Measurements from ENCODE around the gene TMBIM1.

Gene TMBIM1

DNA sequence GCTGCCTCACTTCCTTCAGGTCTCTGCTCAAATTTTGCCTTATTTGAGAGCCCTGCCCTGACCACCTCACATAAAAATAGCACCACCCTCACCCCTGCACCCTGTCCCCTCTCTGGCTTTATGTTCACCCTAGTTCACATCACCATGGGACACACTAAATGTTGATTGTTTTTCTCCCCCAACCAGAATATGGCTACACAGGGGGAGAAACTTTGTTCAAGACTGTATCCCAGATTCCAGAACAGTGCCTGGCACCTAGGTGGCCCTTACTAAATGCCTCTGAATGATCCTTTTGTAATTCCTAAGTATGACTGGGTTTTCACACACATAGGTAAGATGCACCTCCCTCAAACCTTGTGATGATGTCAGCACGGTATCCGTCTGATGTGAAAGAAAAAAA, 36.0 kb upstream of the TMBIM1 start:
- H3K4me1 ChIP-seq (ENCODE audit: control insufficient read depth, insufficient read depth, low read length), result peaks cover 29% of the 10 kb centered on the region
- WGBS, 2 experiments, result 95 to 100% methylated on average over 2 of the region's 2 CpGs
- no peaks in the 10 kb centered on the region for H3K9me3 ChIP-seq (ENCODE audit: control insufficient read depth, low read length)
- H3K4me3 ChIP-seq (ENCODE audit: insufficient read depth, low read depth, low read length), result no peak overlapping the region
- H3K27ac ChIP-seq (ENCODE audit: insufficient read depth, low read depth, low read length, poor library complexity, severe bottlenecking), result no peak overlapping the region
- no peaks in the 10 kb centered on the region for H3K27me3 ChIP-seq (ENCODE audit: control insufficient read depth, insufficient read depth, low read length, poor library complexity, severe bottlenecking)
- no peaks in the 10 kb centered on the region for H3K36me3 ChIP-seq (ENCODE audit: control insufficient read depth, insufficient read depth, low read length)

DNA sequence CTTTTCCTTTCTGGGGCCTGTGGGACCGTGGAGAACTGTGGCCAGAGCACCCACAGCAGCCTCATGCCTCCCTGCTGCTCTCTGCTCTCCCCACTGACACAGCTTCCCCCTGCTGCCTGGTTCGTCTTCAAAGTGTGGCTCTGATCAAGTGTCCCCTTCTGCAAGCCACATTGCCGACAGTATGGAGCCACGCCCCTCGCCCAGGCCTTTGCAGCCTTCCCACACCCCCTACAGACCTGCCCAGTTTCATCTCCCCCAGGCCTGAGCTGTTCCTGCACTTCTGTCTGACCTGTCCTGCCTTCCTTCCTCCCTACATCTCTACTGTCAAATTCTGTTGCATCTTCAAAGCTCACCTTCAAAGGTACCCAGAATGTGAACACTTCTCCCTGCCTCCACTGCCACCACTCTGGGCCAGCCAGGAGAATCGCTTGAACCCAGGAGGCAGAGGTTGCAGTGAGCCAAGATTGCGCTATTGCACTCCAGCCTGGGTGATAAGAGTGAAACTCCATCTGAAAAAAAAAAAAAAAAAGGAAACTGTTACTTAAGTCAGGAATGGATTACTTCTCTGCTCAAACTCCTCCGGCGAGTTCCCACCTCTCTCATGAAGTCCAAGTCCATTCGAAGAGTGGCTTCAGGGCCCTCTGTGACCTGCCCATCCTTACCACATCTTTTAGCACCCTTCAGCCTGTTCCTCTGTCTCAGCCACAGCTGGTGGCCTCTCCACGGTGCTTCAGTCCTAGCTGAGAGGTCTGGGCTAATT, 35.3 kb upstream of the TMBIM1 start:
- WGBS, 2 experiments, result 81% methylated on average over 11 of the region's 11 CpGs
- Histone ChIP-seq H3K27ac (ENCODE audit: insufficient read depth, low read depth, low read length, poor library complexity, severe bottlenecking) (no peak overlapping the region), H3K36me3 (ENCODE audit: control insufficient read depth, insufficient read depth, low read length) (no peaks in the 10 kb centered on the region), H3K9me3 (ENCODE audit: control insufficient read depth, low read length) (no peaks in the 10 kb centered on the region), H3K27me3 (ENCODE audit: control insufficient read depth, insufficient read depth, low read length, poor library complexity, severe bottlenecking) (no peaks in the 10 kb centered on the region), H3K4me1 (ENCODE audit: control insufficient read depth, insufficient read depth, low read length) (peaks cover 30% of the 10 kb centered on the region), H3K4me3 (ENCODE audit: insufficient read depth, low read depth, low read length) (no peak overlapping the region)

DNA sequence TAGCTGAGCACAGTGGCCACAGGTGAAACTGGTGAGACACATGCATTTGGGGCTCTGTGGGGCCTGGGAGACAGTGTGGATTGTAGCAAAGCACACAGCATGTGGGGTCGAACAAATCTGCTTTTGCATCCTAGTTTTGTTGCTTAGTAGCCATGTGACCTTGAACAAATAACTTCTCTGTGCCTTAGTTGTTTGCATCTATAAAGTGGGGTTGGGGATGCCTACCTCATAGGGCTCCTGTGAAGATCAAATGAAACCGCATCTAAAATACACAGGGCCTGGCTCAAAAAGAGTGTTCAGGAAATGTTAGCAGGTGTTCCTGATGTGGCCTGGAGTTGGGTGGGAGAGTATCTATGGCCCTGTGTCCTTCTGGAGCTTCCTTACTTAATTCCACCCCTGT, 34.0 kb upstream of the TMBIM1 start:
- H3K27ac ChIP-seq (ENCODE audit: insufficient read depth, low read depth, low read length, poor library complexity, severe bottlenecking), result no peak overlapping the region
- 78 to 92% methylated on average over 2 of the region's 2 CpGs for WGBS, 2 experiments
- no peaks in the 10 kb centered on the region for H3K9me3 ChIP-seq (ENCODE audit: control insufficient read depth, low read length)
- H3K36me3 ChIP-seq (ENCODE audit: control insufficient read depth, insufficient read depth, low read length), result no peaks in the 10 kb centered on the region
- no peaks in the 10 kb centered on the region for H3K27me3 ChIP-seq (ENCODE audit: control insufficient read depth, insufficient read depth, low read length, poor library complexity, severe bottlenecking)
- no peak overlapping the region for H3K4me3 ChIP-seq (ENCODE audit: insufficient read depth, low read depth, low read length)
- H3K4me1 ChIP-seq (ENCODE audit: control insufficient read depth, insufficient read depth, low read length), result peaks cover 36% of the 10 kb centered on the region

DNA sequence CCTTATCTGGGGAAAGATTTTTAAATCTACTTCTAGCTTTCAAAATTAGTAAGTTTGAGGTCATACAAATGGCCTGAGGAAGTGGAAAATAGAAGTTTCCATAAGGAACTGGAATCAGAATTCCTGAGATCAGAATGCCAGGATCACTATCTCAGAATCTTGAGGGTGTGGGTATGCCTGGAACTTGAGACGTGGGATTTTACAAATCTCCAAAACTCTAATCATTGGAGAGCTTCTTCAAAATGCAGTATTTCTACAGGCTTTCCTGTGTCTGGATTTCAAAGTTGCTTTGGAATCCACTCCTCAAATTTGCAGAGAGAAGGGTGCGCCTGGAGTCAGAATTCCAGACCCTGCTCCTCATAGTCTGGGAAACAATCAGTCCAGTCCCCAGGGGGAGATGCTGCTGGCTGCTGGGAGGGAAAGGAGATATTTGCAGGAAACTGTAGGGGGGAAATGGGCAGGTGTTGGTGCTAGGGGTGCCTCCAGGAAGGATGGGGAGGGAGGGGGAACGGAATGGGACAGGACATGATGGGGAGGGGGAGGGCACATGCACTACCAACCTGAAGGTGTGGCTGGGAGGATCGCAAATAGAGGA, 33.4 kb upstream of the TMBIM1 start:
- no peaks in the 10 kb centered on the region for H3K36me3 ChIP-seq (ENCODE audit: control insufficient read depth, insufficient read depth, low read length)
- 70 to 71% methylated on average over 4 of the region's 4 CpGs for WGBS, 2 experiments
- peaks cover 36% of the 10 kb centered on the region for H3K4me1 ChIP-seq (ENCODE audit: control insufficient read depth, insufficient read depth, low read length)
- H3K9me3 ChIP-seq (ENCODE audit: control insufficient read depth, low read length), result no peaks in the 10 kb centered on the region
- H3K4me3 ChIP-seq (ENCODE audit: insufficient read depth, low read depth, low read length), result no peak overlapping the region
- no peak overlapping the region for H3K27ac ChIP-seq (ENCODE audit: insufficient read depth, low read depth, low read length, poor library complexity, severe bottlenecking)
- no peaks in the 10 kb centered on the region for H3K27me3 ChIP-seq (ENCODE audit: control insufficient read depth, insufficient read depth, low read length, poor library complexity, severe bottlenecking)

DNA sequence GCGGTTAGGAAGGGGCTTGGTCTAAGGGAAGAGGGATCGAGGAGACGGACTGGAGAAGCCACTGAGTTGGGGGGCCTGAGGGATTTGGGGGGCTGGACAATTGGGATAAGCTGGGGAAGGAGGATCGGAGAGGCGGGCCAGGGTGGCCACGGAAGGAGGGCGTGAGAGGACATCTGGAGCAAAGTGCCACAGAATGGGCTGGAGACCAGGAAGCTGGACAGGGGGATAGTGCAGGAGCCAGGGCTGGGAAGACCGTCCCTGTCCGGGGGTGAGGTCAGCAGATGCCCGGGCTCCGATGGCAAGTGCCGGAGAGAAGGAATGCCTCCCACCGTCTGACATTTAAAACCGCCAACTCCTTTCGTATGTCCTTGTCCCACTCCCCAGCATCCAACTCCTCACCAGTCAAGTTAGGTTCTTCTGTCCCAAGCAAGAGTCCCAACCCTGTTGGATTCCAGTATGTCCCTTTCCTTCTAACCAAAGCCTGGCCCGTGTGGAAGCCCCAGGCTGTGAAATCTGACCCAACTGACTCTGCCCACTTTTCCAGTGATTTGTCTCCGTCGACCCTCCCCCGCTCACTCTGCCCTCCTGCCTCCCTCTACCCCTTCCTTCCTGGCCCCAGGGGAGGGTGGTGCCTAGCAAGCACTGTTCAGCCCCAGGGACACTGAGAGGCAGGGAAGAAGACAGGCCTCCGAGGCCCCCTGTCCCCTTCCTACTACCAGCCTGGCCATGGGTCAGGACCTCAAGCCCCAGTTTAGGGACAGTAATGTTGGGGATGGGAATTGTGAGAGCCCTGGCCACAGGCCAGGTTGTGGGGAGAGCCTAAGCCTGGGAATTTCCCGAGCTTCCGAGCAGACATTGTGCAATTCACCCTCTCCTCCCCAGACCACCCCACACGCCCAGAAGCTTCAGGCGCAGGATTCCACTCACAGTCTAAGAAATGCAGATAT, 31.5 kb upstream of the TMBIM1 start:
- H3K36me3 ChIP-seq (ENCODE audit: control insufficient read depth, insufficient read depth, low read length), result no peaks in the 10 kb centered on the region
- H3K27ac ChIP-seq (ENCODE audit: insufficient read depth, low read depth, low read length, poor library complexity, severe bottlenecking), result peak overlapping the region; percentile 85
- no peaks in the 10 kb centered on the region for H3K9me3 ChIP-seq (ENCODE audit: control insufficient read depth, low read length)
- peak overlapping the region; percentile 55 for H3K4me3 ChIP-seq (ENCODE audit: insufficient read depth, low read depth, low read length)
- H3K27me3 ChIP-seq (ENCODE audit: control insufficient read depth, insufficient read depth, low read length, poor library complexity, severe bottlenecking), result no peaks in the 10 kb centered on the region
- H3K4me1 ChIP-seq (ENCODE audit: control insufficient read depth, insufficient read depth, low read length), result peaks cover 32% of the 10 kb centered on the region
- 3 to 5% methylated on average over 23 to 24 of the region's 24 CpGs for WGBS, 2 experiments

DNA sequence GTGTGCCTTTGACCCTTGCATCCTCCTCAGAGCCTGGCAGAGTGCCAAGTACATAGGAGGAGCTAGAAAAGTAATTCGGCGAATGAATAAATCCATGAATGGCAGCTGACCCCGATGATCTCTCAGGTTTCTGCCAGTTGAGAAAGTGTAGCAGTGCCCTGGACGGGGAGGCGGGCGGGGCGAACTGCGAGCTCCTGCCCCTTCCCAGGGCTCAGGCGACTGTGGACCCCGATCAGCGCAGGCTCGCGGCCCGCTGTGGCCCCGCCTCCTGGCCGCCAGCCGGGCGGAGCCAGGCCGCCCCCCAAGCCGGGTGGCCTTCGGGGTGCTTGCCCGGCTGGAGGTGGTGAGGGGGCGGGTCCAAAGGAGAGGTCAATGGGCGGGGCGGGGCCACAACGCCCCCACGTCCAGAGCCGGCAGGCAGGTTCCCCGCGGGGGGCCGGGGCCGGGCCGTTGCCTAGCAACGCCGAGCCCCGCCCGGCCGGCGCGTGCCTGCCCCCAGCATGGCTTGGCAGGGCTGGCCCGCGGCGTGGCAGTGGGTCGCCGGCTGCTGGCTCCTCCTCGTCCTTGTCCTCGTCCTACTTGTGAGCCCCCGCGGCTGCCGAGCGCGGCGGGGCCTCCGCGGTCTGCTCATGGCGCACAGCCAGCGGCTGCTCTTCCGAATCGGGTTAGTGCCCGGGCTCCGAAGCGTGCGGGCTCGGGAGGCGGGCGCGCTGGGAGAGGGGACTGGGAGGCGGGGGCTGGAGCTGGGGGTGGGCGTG, 30.6 kb upstream of the TMBIM1 start:
- 1% methylated on average over 69 of the region's 69 CpGs for WGBS, 2 experiments
- Histone ChIP-seq H3K4me3 (ENCODE audit: insufficient read depth, low read depth, low read length) (peak overlapping the region; percentile 55), H3K9me3 (ENCODE audit: control insufficient read depth, low read length) (no peaks in the 10 kb centered on the region), H3K27ac (ENCODE audit: insufficient read depth, low read depth, low read length, poor library complexity, severe bottlenecking) (peak overlapping the region; percentile 85), H3K36me3 (ENCODE audit: control insufficient read depth, insufficient read depth, low read length) (no peaks in the 10 kb centered on the region), H3K27me3 (ENCODE audit: control insufficient read depth, insufficient read depth, low read length, poor library complexity, severe bottlenecking) (no peaks in the 10 kb centered on the region), H3K4me1 (ENCODE audit: control insufficient read depth, insufficient read depth, low read length) (peaks cover 32% of the 10 kb centered on the region)

DNA sequence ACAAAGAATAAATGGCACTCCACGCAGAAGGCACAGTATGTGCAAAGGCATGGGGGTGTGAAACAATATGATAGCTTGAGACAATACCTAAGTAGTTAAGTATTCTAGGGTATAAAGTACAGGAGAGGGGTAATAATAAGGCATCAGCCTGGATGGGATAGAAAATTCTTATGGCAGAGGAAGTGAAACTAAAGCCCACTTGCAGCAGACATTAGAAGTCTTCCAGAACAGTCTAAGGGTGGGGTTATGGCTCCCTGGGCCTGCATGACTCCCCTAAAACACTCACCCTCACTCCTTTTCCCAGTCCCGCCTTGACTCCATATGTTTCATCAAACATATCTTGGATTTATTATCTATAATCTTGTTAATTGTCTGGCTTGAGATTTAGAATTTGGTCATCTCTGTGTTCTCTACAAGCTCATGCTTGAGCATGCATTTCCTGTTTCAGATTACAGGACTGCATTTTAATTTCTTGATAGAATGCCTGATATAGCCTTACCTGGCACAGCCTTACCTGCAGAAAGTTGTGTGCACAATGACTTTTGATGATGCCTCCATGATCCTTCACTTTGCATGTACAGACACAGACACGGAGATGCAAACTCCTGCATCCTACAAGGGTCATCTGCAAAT, 28.5 kb upstream of the TMBIM1 start:
- H3K4me1 ChIP-seq (ENCODE audit: control insufficient read depth, insufficient read depth, low read length), result peaks cover 20% of the 10 kb centered on the region
- H3K27ac ChIP-seq (ENCODE audit: insufficient read depth, low read depth, low read length, poor library complexity, severe bottlenecking), result no peak overlapping the region
- no peaks in the 10 kb centered on the region for H3K27me3 ChIP-seq (ENCODE audit: control insufficient read depth, insufficient read depth, low read length, poor library complexity, severe bottlenecking)
- WGBS, 2 experiments, result 89 to 97% methylated on average over 3 of the region's 3 CpGs
- no peaks in the 10 kb centered on the region for H3K9me3 ChIP-seq (ENCODE audit: control insufficient read depth, low read length)
- H3K36me3 ChIP-seq (ENCODE audit: control insufficient read depth, insufficient read depth, low read length), result no peaks in the 10 kb centered on the region
- H3K4me3 ChIP-seq (ENCODE audit: insufficient read depth, low read depth, low read length), result no peak overlapping the region

DNA sequence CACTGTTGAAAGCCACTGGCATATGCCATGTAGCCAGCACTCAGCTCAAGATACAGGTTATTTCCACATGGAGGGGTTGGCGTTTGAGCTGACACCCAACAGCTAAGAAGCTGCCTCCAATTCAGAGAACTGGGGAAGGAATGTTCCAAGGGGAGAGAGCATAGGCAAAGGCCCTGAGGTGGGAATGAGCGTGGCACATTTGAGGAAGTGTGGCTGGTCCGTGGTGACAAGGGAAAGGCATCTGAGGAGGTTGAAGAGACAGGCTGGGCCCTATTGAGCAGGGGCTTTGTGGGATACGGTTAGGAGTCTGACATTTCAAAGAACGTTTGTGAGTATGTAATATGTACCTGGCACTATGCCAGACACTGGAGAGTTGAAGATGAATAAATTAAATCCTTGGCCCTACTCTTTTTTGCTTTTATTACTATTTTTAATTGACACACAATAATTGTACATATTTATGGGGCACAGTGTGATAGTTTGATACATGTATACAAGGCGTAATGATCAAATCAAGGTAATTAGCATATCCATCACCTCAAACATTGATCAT, 27.6 kb upstream of the TMBIM1 start:
- no peaks in the 10 kb centered on the region for H3K9me3 ChIP-seq (ENCODE audit: control insufficient read depth, low read length)
- no peak overlapping the region for H3K4me3 ChIP-seq (ENCODE audit: insufficient read depth, low read depth, low read length)
- H3K36me3 ChIP-seq (ENCODE audit: control insufficient read depth, insufficient read depth, low read length), result no peaks in the 10 kb centered on the region
- 67 to 69% methylated on average over 6 of the region's 6 CpGs for WGBS, 2 experiments
- no peaks in the 10 kb centered on the region for H3K27me3 ChIP-seq (ENCODE audit: control insufficient read depth, insufficient read depth, low read length, poor library complexity, severe bottlenecking)
- H3K4me1 ChIP-seq (ENCODE audit: control insufficient read depth, insufficient read depth, low read length), result peaks cover 14% of the 10 kb centered on the region
- no peak overlapping the region for H3K27ac ChIP-seq (ENCODE audit: insufficient read depth, low read depth, low read length, poor library complexity, severe bottlenecking)

DNA sequence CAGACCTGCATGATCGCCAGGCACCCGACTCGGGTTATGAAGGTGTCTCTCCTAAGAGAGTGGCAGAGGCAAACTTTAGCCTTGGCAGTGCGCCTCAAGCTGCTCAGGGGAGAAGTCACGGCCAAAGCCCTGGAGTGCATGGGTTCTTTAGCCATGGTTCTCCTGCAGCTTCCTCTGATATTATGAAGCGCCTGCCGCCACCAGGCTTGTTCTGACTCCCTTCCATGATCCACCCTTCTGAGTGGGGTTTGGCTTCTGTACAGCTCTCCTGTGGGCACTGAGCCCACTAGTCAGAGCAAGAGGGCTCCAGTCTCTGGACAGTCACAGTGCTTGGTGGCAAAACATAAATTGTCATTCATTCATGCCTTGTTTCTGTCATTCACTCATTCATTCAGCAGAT, 25.9 kb upstream of the TMBIM1 start:
- Histone ChIP-seq H3K27ac (ENCODE audit: insufficient read depth, low read depth, low read length, poor library complexity, severe bottlenecking) (no peak overlapping the region), H3K36me3 (ENCODE audit: control insufficient read depth, insufficient read depth, low read length) (no peaks in the 10 kb centered on the region), H3K9me3 (ENCODE audit: control insufficient read depth, low read length) (no peaks in the 10 kb centered on the region), H3K4me3 (ENCODE audit: insufficient read depth, low read depth, low read length) (no peak overlapping the region), H3K27me3 (ENCODE audit: control insufficient read depth, insufficient read depth, low read length, poor library complexity, severe bottlenecking) (no peaks in the 10 kb centered on the region), H3K4me1 (ENCODE audit: control insufficient read depth, insufficient read depth, low read length) (peaks cover 7% of the 10 kb centered on the region)
- WGBS, 2 experiments, result 81% methylated on average over 7 of the region's 7 CpGs
